ENCODE data around the gene SGK2. TPM values are rescaled to one million over a fixed set of nuclear protein-coding genes. Genes with fewer than 3 reads are reported as not detected.

The SGK2 gene
- total RNA-seq, 1 donor from 2014 or later, result 10.5 TPM

DNA sequence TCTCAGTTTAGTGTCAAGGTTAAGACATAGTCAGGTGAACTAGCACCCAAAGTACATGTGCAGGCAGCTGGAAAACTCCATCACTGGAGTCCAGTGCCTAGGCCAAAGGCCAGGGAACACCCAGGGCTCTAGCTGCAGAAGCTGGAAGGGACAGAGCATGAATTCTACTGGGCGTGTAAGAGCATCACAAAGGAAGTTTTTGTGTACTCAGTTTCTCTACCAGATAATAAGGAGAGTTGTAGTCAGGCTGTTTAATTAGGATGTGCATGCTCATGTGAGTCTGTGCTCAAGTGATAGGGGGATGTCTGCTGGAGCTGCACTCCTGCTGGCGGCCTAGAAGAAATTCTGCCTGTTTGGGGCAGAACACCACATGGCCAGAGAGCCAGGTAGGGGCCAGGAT, 43.2 kb upstream of the SGK2 start:
- H3K4me1 Mint-ChIP-seq, result peaks cover 6% of the 10 kb centered on the region

GRCh38 chr20:43516251-43516824, 42.5 kb upstream of the SGK2 start:
- DNase-seq (ENCODE audit: low spot score in 2 of 2, unreplicated experiment in 2 of 2), result no peak
- TF ChIP-seq, protein P1, sequence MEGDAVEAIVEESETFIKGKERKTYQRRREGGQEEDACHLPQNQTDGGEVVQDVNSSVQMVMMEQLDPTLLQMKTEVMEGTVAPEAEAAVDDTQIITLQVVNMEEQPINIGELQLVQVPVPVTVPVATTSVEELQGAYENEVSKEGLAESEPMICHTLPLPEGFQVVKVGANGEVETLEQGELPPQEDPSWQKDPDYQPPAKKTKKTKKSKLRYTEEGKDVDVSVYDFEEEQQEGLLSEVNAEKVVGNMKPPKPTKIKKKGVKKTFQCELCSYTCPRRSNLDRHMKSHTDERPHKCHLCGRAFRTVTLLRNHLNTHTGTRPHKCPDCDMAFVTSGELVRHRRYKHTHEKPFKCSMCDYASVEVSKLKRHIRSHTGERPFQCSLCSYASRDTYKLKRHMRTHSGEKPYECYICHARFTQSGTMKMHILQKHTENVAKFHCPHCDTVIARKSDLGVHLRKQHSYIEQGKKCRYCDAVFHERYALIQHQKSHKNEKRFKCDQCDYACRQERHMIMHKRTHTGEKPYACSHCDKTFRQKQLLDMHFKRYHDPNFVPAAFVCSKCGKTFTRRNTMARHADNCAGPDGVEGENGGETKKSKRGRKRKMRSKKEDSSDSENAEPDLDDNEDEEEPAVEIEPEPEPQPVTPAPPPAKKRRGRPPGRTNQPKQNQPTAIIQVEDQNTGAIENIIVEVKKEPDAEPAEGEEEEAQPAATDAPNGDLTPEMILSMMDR (IDR thresholded peaks at IDR 0.05; ENCODE audit: unreplicated experiment), result no peak
- no peaks in the 10 kb centered on the region for H3K27me3 Mint-ChIP-seq (ENCODE audit: low read depth)
- H3K4me3 Mint-ChIP-seq, result no peak overlapping the region
- peaks cover 9% of the 10 kb centered on the region for H3K9me3 Mint-ChIP-seq
- H3K4me1 Mint-ChIP-seq, result peaks cover 6% of the 10 kb centered on the region
- H3K36me3 Mint-ChIP-seq, result peaks cover 7% of the 10 kb centered on the region
- no peak overlapping the region for H3K27ac Mint-ChIP-seq

More for the DNA sequence above, 43.2 kb upstream of the SGK2 start:
- Mint-ChIP-seq H3K36me3 (peaks cover 5% of the 10 kb centered on the region), H3K9me3 (peaks cover 6% of the 10 kb centered on the region), H3K27me3 (ENCODE audit: low read depth) (no peaks in the 10 kb centered on the region), H3K4me3 (peak overlapping the region; percentile 92), H3K27ac (no peak overlapping the region)
- TF ChIP-seq, protein P1 (IDR thresholded peaks at IDR 0.05; ENCODE audit: unreplicated experiment), result no peak
- DNase-seq (ENCODE audit: low spot score in 2 of 2, unreplicated experiment in 2 of 2), result no peak

- Mint-ChIP-seq H3K9me3 (peaks cover 19% of the 10 kb centered on the region), H3K4me3 (no peak overlapping the region), H3K4me1 (peaks cover 6% of the 10 kb centered on the region), H3K36me3 (peaks cover 11% of the 10 kb centered on the region), H3K27me3 (ENCODE audit: low read depth) (no peaks in the 10 kb centered on the region), H3K27ac (no peak overlapping the region)
- TF ChIP-seq, protein P1 (IDR thresholded peaks at IDR 0.05; ENCODE audit: unreplicated experiment), result no peak
- no peak for DNase-seq (ENCODE audit: low spot score in 2 of 2, unreplicated experiment in 2 of 2)
Observed at GRCh38 chr20:43520074-43520630, 38.7 kb upstream of the SGK2 start.

- H3K27me3 Mint-ChIP-seq (ENCODE audit: low read depth), result no peaks in the 10 kb centered on the region
- H3K4me1 Mint-ChIP-seq, result no peaks in the 10 kb centered on the region
- DNase-seq (ENCODE audit: low spot score in 2 of 2, unreplicated experiment in 2 of 2), result no peak
- TF ChIP-seq, protein P1 (IDR thresholded peaks at IDR 0.05; ENCODE audit: unreplicated experiment), result no peak
- no peak overlapping the region for H3K4me3 Mint-ChIP-seq
- H3K36me3 Mint-ChIP-seq, result peaks cover 7% of the 10 kb centered on the region
- peaks cover 15% of the 10 kb centered on the region for H3K9me3 Mint-ChIP-seq
- H3K27ac Mint-ChIP-seq, result no peak overlapping the region
Observed at GRCh38 chr20:43525021-43525420, 33.8 kb upstream of the SGK2 start.

DNA sequence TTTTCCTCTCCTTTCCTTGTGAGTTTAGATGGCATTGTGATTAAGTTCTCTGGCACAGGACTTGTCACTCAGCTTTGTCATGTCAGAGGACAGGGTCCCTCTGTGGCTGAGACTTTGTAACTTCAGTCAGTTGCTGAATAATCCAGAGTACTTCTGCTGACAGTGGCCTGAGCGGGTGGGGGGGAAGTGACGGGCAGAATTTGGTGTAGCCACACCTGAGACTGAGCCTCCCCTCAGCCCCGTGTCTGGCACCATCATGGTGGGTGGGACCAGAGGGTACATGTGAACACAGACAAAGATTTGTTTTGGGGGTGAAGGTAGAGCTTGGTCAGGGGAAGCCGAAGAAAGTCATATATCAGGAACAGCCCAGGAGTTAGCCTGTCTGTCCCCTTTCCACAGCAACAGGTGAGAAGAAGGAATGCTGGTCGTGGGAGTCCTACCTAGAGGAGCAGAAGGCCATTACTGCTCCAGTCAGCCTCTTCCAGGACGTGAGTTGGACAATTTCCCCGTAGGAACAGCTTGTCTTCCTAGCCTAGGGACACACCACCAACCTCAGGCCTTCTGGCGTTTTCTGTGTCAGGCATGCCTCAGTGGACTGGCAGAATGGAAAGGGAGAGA, 30.5 kb upstream of the SGK2 start:
- TF ChIP-seq, protein P1 (IDR thresholded peaks at IDR 0.05; ENCODE audit: unreplicated experiment), result no peak
- Mint-ChIP-seq H3K4me3 (no peak overlapping the region), H3K36me3 (peaks cover 2% of the 10 kb centered on the region), H3K27me3 (ENCODE audit: low read depth) (no peaks in the 10 kb centered on the region), H3K27ac (no peak overlapping the region), H3K4me1 (no peaks in the 10 kb centered on the region), H3K9me3 (peaks cover 9% of the 10 kb centered on the region)
- no peak for DNase-seq (ENCODE audit: low spot score in 2 of 2, unreplicated experiment in 2 of 2)

All from mesothelial cell of epicardium (in vitro differentiated cells).